ENCODE data around the gene TPRG1L. TPM values are rescaled to one million over a fixed set of nuclear protein-coding genes. Genes with fewer than 3 reads are reported as not detected.

Gene TPRG1L
- total and polyA plus RNA-seq, 10 of the 15 experiments (the other 5 are each of a cell fraction or from before 2014, with no cell fraction given) = 1.5 to 16.5 (median 8.0) TPM

DNA sequence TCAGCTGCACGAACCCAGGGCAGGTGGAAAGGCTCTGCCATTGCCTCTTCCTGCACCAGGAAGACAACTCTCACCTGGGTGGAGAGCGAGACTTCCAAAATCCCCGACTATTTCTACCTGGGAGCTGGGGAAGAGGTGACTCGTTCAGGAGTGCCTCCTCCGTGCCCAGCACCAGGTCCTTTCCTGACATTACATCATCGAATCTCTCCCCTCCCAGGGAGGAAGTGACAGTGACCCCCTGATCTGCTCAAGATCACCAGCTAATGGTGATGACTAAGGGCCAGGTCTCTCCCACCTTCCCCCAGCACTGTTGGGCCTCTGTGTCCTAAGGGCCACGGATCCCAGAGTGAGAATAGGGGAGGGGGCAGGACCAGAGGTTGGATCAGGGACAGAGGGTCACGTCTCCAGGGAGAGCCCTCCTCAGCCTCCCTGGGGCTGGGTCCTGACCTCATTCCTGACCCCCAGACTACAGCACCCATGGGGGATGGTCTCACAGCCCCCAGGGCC lies 20.3 kb upstream of the TPRG1L start:
- Histone ChIP-seq H3K9me3 (replicated peaks; ENCODE audit: control insufficient read depth, insufficient read depth, low read length) (no peaks in the 10 kb centered on the region), H3K27ac (ENCODE audit: control insufficient read depth, insufficient read depth) (no peak overlapping the region), H4K20me1 (ENCODE audit: control insufficient read depth, insufficient read depth) (no peaks in the 10 kb centered on the region), H3K4me2 (ENCODE audit: control insufficient read depth, insufficient read depth) (no peak overlapping the region), H3K79me2 (ENCODE audit: control insufficient read depth, insufficient read depth, low read length) (no peaks in the 10 kb centered on the region), H3K4me1 (ENCODE audit: control insufficient read depth, insufficient read depth, low read length) (no peaks in the 10 kb centered on the region), H3K9ac (ENCODE audit: control insufficient read depth, insufficient read depth, low read length) (no peak overlapping the region), H3K36me3 (ENCODE audit: control insufficient read depth in 2 of 2, insufficient read depth in 2 of 2, low read length in 1 of 2) (no peaks in the 10 kb centered on the region), H2AFZ (ENCODE audit: control insufficient read depth, low read depth, low read length) (no peak overlapping the region), H3K4me3 (no peak overlapping the region), H3K27me3 (replicated peaks in 1 of 2; ENCODE audit: control insufficient read depth in 2 of 2, insufficient read depth in 2 of 2, low read length in 1 of 2) (peaks cover 0 to 2% of the 10 kb centered on the region in 2 experiments; a peak in 3 of 4 replicates)
- ChIA-PET POLR2A (no interaction called here), SMC1A (ENCODE audit: uncharacterized antibody, unreplicated experiment) (no interaction called here), CTCF (no interaction called here), RAD21 (ENCODE audit: unreplicated experiment) (no interaction called here)
- in situ Hi-C loops (cut with MboI) (no loop called here), intact Hi-C loops (cut with micrococcal nuclease; ENCODE audit: unreplicated experiment) (no loop called here)
- FAIRE-seq = no peak
- no TSS peak for BruUV-seq (replicated peaks)
- no peak for ATAC-seq
- 30% methylated on average over 8 of the region's 8 CpGs for WGBS (ENCODE audit: insufficient coverage, insufficient replicate concordance, low lambda C conversion rate, missing lambda C conversion rate)
- DNase-seq (ENCODE audit: low read depth, low spot score) = no peak
- TF ChIP-seq MEF2A (IDR thresholded peaks at IDR 0.05; ENCODE audit: insufficient read depth, low read depth, low read length) = no peak
- no peak for TF ChIP-seq ELK1 (IDR thresholded peaks at IDR 0.05; ENCODE audit: low read depth, low read length)
- no peak for TF ChIP-seq SUZ12 (IDR thresholded peaks at IDR 0.05; ENCODE audit: unreplicated experiment)
- no peak for TF ChIP-seq GABPA (IDR thresholded peaks at IDR 0.05; ENCODE audit: low read depth)
- TF ChIP-seq IKZF1 (conservative IDR thresholded peaks at IDR 0.05) = no peak
- TF ChIP-seq POLR2AphosphoS5 (IDR thresholded peaks at IDR 0.05; ENCODE audit: low read length) = no peak
- no peak for TF ChIP-seq NR2C2 (IDR thresholded peaks at IDR 0.05; ENCODE audit: borderline replicate concordance, control insufficient read depth, insufficient read length, low read depth)
- no peak for TF ChIP-seq SPI1 (IDR thresholded peaks at IDR 0.05; ENCODE audit: borderline replicate concordance, insufficient read depth, low read depth, low read length)
- TF ChIP-seq PML (IDR thresholded peaks at IDR 0.05; ENCODE audit: low read length) = no peak
- TF ChIP-seq, protein P1, sequence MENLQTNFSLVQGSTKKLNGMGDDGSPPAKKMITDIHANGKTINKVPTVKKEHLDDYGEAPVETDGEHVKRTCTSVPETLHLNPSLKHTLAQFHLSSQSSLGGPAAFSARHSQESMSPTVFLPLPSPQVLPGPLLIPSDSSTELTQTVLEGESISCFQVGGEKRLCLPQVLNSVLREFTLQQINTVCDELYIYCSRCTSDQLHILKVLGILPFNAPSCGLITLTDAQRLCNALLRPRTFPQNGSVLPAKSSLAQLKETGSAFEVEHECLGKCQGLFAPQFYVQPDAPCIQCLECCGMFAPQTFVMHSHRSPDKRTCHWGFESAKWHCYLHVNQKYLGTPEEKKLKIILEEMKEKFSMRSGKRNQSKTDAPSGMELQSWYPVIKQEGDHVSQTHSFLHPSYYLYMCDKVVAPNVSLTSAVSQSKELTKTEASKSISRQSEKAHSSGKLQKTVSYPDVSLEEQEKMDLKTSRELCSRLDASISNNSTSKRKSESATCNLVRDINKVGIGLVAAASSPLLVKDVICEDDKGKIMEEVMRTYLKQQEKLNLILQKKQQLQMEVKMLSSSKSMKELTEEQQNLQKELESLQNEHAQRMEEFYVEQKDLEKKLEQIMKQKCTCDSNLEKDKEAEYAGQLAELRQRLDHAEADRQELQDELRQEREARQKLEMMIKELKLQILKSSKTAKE (IDR thresholded peaks at IDR 0.05; ENCODE audit: low read depth, poor library complexity, severe bottlenecking) = no peak
- TF ChIP-seq RFX5 (IDR thresholded peaks at IDR 0.05; ENCODE audit: low read depth, low read length) = no peak
- TF ChIP-seq NFIC (IDR thresholded peaks at IDR 0.05; ENCODE audit: low read depth, low read length) = no peak
- TF ChIP-seq CEBPZ (IDR thresholded peaks at IDR 0.05; ENCODE audit: low read depth, low read length) = no peak
- no peak for TF ChIP-seq JUND (IDR thresholded peaks at IDR 0.05; ENCODE audit: low read depth, low read length)
- no peak for TF ChIP-seq MYB (IDR thresholded peaks at IDR 0.05; ENCODE audit: borderline replicate concordance, low read depth, low read length)
- TF ChIP-seq TAF1 (IDR thresholded peaks at IDR 0.05; ENCODE audit: borderline replicate concordance, low read depth, low read length) = no peak

All from GM12878 (cell line).